ENCODE measurements around the gene RPL19. TPM values are rescaled to one million over a fixed set of nuclear protein-coding genes. Genes with fewer than 3 reads are reported as not detected.

RPL19 gene
- total RNA-seq: 2,488 and 2,537 TPM in 2 replicates

GRCh38 chr17:39200070-39200879 is at the start of gene RPL19:
Gene RPL19, plus strand, starts transcription at chr17:39200283. Its CDS starts 62 bp downstream, at chr17:39200345.

DNA sequence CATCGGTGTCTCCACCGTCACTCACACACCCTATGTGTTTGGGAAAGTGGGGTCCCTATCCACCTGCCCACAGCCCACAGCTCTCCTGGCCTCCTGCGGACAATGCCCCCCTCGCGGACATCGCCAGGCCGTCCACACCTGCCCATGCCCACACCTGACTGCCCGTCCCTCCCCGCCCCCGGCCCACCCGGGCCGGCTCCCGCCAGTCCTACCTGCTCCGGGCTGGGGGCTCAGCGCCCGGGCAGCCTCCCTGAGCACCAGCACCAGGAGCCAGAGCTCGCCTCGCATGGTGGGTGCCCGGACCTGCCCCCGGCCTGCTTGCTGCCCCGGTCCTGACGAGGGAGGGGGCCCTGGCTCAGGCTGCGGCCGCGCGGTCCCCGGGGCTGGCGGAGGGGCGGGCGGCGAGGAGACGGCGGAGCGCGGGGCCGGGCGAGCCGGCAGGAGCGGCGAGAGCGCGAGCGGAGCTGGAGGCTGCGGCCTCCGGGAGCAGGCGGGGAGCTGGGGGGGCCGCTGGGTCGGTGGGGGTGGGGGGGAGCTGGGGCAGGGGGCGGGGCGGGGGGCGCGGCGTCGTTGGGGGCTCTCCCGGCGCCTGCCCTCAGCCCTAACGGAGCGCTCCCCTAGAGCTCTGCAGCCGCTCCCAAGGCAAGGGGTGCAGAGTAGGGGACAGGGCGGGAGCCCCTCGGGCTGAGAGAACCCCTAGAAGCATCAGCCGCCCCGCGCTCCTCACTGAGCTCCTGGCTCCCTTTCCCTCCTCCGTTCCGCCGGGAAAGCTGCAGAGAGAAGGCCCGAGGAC is 48.7 kb upstream of the RPL19 start, which contains the start of gene PLXDC1:
TSS of gene PLXDC1 (minus strand) at position 488 of the 793 bp plus-strand sequence. CDS start at position 288, 200 bp downstream.

GRCh38 chr17:39165841-39166349 is 34.2 kb upstream of the RPL19 start, which contains the start of gene ARL5C:
Gene ARL5C, minus strand, starts transcription at chr17:39166161. Its CDS starts 401 bp downstream, at chr17:39165760.

DNA sequence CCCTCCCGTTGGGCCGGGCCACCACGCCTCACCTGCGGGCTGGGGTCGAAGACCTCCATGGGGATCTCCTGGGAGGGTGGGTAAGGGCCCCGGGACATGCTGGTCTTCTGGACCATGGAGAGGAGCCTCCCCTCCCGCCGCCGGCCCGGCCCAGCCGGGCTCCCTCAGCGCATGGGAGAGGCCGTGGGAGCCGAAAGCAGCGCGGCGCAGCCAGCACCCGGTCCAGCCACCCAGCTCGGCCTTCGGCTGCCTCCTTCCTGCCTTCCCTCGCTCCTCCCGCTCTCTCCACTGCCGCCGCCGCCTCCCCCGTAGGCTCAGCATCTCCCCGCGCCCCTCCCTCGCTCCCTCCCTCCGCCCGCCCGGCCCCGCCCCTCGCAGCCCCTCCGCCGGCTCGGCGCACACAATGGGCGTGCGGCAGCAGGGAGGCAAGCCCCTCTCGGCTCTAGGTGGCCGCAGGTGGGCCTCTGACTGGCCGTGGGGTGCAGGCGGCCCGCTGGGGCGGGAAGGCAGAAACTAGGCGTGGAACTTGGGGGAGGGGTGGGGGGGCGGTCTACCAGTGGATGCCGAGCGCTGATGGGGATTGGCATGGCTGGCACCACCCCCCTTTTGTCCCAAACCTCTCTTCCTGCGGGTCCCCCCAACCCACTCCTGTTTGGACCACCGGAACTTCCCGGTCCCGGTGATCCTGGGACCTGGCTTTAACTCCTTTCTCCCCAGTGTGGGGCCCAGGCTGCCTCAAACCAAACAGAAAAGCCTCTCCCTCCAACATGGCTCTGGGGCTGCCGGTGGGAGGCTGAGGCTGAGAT is 2.5 kb upstream of the RPL19 start, which contains the start of gene CACNB1:
TSS of gene CACNB1 (minus strand) at position 290 of the 806 bp plus-strand sequence. CDS start at position 116, 174 bp downstream.

GRCh38 chr17:39225308-39225958 is 25.4 kb downstream of the RPL19 start, which contains the start of gene STAC2:
Gene STAC2, minus strand, starts transcription at chr17:39225945. Its CDS starts 443 bp downstream, at chr17:39225502.

Other genes with a start within 250 kb of the RPL19 start
- gene FBXO47, start 232.9 kb upstream of the RPL19 start, total RNA-seq: 0.27 TPM in 1 of 2 replicates, not detected in the other
- not detected in 2 replicates for gene PLXDC1, start 48.6 kb upstream of the RPL19 start, total RNA-seq
- gene ARL5C, start 34.1 kb upstream of the RPL19 start, total RNA-seq: not detected in 2 replicates
- gene CACNB1, start 2.6 kb upstream of the RPL19 start, total RNA-seq: 0.93 and 1.1 TPM in 2 replicates
- gene STAC2, start 25.7 kb downstream of the RPL19 start, total RNA-seq: not detected in 2 replicates
- gene FBXL20, start 201.3 kb downstream of the RPL19 start, total RNA-seq: 5.3 and 6.2 TPM in 2 replicates

Measured in mammary microvascular endothelial cell (primary cell).